Measurements from ENCODE around the gene TMEM200B.

The TMEM200B gene

GRCh38 chr1:29124366-29125236 lies 898 bp upstream of the TMEM200B start (continued):
- TF ChIP-seq GLIS2 (tag by site-specific recombination; IDR thresholded peaks at IDR 0.05) (peak; percentile 95), ZXDB (tag by site-specific recombination; IDR thresholded peaks at IDR 0.05) (peak; percentile 90), SP2 (tag by site-specific recombination; IDR thresholded peaks at IDR 0.05) (peak; percentile 81), SP7 (tag by site-specific recombination; IDR thresholded peaks at IDR 0.05) (peak; percentile 62; the same call in 1 of the 2 replicates), SP3 (tag by site-specific recombination; IDR thresholded peaks at IDR 0.05) (peak; percentile 91), OSR2 (tag by site-specific recombination; IDR thresholded peaks at IDR 0.05) (no peak), AEBP2 (tag by site-specific recombination; IDR thresholded peaks at IDR 0.05; ENCODE audit: borderline replicate concordance) (no peak), ZNF292 (tag by site-specific recombination; IDR thresholded peaks at IDR 0.05; ENCODE audit: borderline replicate concordance, low read depth) (no peak), ZNF140 (tag by site-specific recombination; IDR thresholded peaks at IDR 0.05) (no peak), KLF16 (tag by site-specific recombination; IDR thresholded peaks at IDR 0.05) (peak; percentile 66; the same call in 1 of the 2 replicates), ZBTB1 (tag by site-specific recombination; IDR thresholded peaks at IDR 0.05) (no peak), ZSCAN30 (tag by site-specific recombination; IDR thresholded peaks at IDR 0.05) (0 out of 2 replicates have a peak, but pooled peaks have one; percentile 9), ZNF777 (tag by site-specific recombination; IDR thresholded peaks at IDR 0.05; ENCODE audit: borderline replicate concordance) (no peak), ZNF501 (tag by site-specific recombination; IDR thresholded peaks at IDR 0.05) (peak; percentile 49; the same call in 1 of the 2 replicates), IKZF3 (tag by site-specific recombination; IDR thresholded peaks at IDR 0.05) (0 out of 2 replicates have a peak, but pooled peaks have one; percentile 34), ZNF175 (tag by site-specific recombination; IDR thresholded peaks at IDR 0.05) (no peak), MEIS1 (CRISPR knock-in tag; IDR thresholded peaks at IDR 0.05; ENCODE audit: borderline replicate concordance) (no peak), KLF17 (tag by site-specific recombination; IDR thresholded peaks at IDR 0.05) (0 out of 2 replicates have a peak, but pooled peaks have one; percentile 52), KLF10 (tag by site-specific recombination; IDR thresholded peaks at IDR 0.05) (peak; percentile 57), ZFHX2 (tag by site-specific recombination; conservative IDR thresholded peaks at IDR 0.05) (peak; percentile 80)
- TF ChIP-seq, protein P1, sequence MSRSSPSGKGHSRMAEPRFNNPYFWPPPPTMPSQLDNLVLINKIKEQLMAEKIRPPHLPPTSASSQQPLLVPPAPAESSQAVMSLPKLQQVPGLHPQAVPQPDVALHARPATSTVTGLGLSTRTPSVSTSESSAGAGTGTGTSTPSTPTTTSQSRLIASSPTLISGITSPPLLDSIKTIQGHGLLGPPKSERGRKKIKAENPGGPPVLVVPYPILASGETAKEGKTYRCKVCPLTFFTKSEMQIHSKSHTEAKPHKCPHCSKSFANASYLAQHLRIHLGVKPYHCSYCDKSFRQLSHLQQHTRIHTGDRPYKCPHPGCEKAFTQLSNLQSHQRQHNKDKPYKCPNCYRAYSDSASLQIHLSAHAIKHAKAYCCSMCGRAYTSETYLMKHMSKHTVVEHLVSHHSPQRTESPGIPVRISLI (tag by site-specific recombination; IDR thresholded peaks at IDR 0.05): no peak

DNA sequence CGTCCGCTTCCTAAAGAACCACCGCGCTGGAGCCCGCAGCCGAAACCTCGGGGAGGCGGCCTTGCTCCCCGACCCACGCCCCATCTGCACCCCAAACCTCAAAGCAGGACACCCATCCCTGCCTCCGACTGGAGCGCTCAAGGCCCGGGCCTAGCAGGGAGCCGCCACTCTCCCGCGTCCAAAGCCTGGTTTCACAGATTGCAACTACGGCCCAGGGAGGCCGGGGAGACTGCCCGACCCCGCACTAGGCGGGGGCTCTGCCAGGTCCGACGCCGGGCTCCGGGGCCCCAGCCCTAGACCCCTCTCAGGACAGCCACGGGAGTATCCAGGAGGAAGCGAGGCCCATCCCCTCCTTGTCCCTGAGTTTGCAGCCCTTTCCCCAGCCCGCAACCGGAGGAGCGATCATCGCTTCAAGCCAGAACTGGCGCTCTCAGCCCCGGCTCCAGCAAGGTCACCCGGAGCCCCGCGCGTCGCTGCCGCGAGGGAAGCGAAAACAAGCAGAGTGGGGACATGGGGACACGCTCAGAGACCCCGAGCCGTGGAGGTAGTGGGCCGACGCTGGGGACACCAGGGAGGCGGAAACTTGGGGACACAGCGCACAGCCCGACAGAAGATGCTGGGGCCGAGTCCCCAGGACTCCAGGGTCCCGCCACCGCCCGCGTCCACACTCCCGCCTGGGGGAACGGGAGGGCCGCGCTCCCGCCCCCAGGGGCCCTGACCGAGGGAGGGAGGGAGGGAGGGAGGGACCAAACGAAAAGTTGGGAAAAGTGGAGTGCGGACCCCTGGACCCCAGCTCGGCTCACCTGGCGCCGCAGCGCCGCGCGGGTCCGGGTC lies 433 bp downstream of the TMEM200B start:
- peaks cover 0 to 7% of the 10 kb centered on the region in 2 experiments; a peak in 2 of 3 replicates for H3K36me3 ChIP-seq (ENCODE audit: control insufficient read depth in 2 of 2, insufficient read depth in 1 of 2, low read length in 2 of 2)
- ChIA-PET POLR2A (interaction anchor here (0.7 to 2.1 kb wide), 1 partner anchor 59 kb away, joined by 4 to 12 read pairs; the partner anchor contains the start of gene SRSF4), CTCF (interaction anchor here (0.8 to 1.7 kb wide), 4 partner anchors 16 to 89 kb away, joined by 3 to 6 read pairs (median 4); partner anchors contain the start of gene SRSF4)
- no peaks in the 10 kb centered on the region for H3K9me3 ChIP-seq (ENCODE audit: control insufficient read depth, insufficient read depth, low read depth, low read length)
- TF ChIP-seq ZEB2 (tag by site-specific recombination; IDR thresholded peaks at IDR 0.05): no peak
- TF ChIP-seq, protein P2, sequence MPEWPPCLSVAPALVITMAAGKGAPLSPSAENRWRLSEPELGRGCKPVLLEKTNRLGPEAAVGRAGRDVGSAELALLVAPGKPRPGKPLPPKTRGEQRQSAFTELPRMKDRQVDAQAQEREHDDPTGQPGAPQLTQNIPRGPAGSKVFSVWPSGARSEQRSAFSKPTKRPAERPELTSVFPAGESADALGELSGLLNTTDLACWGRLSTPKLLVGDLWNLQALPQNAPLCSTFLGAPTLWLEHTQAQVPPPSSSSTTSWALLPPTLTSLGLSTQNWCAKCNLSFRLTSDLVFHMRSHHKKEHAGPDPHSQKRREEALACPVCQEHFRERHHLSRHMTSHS (tag by site-specific recombination; IDR thresholded peaks at IDR 0.05): no peak
- peak; percentile 18; the same call in 1 of the 2 replicates for TF ChIP-seq ZBTB6 (tag by site-specific recombination; IDR thresholded peaks at IDR 0.05)
- peak overlapping the region; percentile 51 for H3K27ac ChIP-seq (ENCODE audit: extremely low read depth, low read depth, low read length)
- no peaks in the 10 kb centered on the region for H3K4me1 ChIP-seq (ENCODE audit: control insufficient read depth, insufficient read depth, low read length)
- H3K4me3 ChIP-seq (ENCODE audit: low read depth, low read length): peak overlapping the region; percentile 61

Measured in HEK293 (cell line).